Activated CD8-positive, alpha-beta memory T cell treated with anti-CD3 and anti-CD28 coated beads, Interleukin-2, amount 50 U/mL, for 1 hour (primary cell): ENCODE results near the gene ARAP3.

Source experiments
- DNase-seq: peaks from one replicate; pipeline ENCODE4 v3.0.0-alpha.2; 2020; ENCODE audit errors: extremely low read depth

The ARAP3 gene

GRCh38 chr5:141697586-141697985 is 15.6 kb upstream of the ARAP3 start:
- DNase-seq = no peak

GRCh38 chr5:141696431-141696830 is 14.4 kb upstream of the ARAP3 start:
- DNase-seq = no peak

GRCh38 chr5:141695627-141696215 is 13.7 kb upstream of the ARAP3 start:
- DNase-seq = no peak

- DNase-seq = no peak
Observed at GRCh38 chr5:141694479-141694878, 12.4 kb upstream of the ARAP3 start.

GRCh38 chr5:141692919-141693725 is 11.1 kb upstream of the ARAP3 start:
- DNase-seq = no peak

GRCh38 chr5:141692533-141692888 is 10.5 kb upstream of the ARAP3 start:
- DNase-seq = no peak

GRCh38 chr5:141691867-141692532 is 10.0 kb upstream of the ARAP3 start:
- DNase-seq = no peak

GRCh38 chr5:141691286-141691866 is 9.3 kb upstream of the ARAP3 start:
- no peak for DNase-seq

GRCh38 chr5:141686648-141687416 is 4.8 kb upstream of the ARAP3 start:
- no peak for DNase-seq

- DNase-seq = no peak
Observed at GRCh38 chr5:141685591-141685990, 3.6 kb upstream of the ARAP3 start.

- DNase-seq = no peak
Observed at GRCh38 chr5:141683596-141684141, 1.6 kb upstream of the ARAP3 start.

- DNase-seq = no peak
Observed at GRCh38 chr5:141681295-141681694, 735 bp downstream of the ARAP3 start.

- DNase-seq = no peak
Observed at GRCh38 chr5:141680751-141681201, 1.3 kb downstream of the ARAP3 start.

GRCh38 chr5:141680178-141680577 is 1.9 kb downstream of the ARAP3 start:
- no peak for DNase-seq

GRCh38 chr5:141677415-141677814 is 4.6 kb downstream of the ARAP3 start:
- DNase-seq = no peak

GRCh38 chr5:141675672-141676071 is 6.4 kb downstream of the ARAP3 start:
- DNase-seq = no peak

- no peak for DNase-seq
Observed at GRCh38 chr5:141674747-141675146, 7.3 kb downstream of the ARAP3 start.

- no peak for DNase-seq
Observed at GRCh38 chr5:141672841-141673813, 8.9 kb downstream of the ARAP3 start.

- no peak for DNase-seq
Observed at GRCh38 chr5:141672071-141672840, 9.8 kb downstream of the ARAP3 start.

- DNase-seq = no peak
Observed at GRCh38 chr5:141669520-141669919, 12.5 kb downstream of the ARAP3 start.
